Activated CD4-positive, alpha-beta T cell treated with anti-CD3 and anti-CD28 coated beads, Interleukin-2, amount 10 ng/mL, durations not matched to agents 7 days and 5 days (primary cell): ENCODE data around the gene NRL. TPM values are rescaled to one million over a fixed set of nuclear protein-coding genes. Genes with fewer than 3 reads are reported as not detected.

ENCODE experiments used
- CTCF ChIA-PET: fragments of 350-600 bp; sonication (Branson Sonifier 250); formaldehyde crosslinking; loops from one replicate; lab custom pipeline; 2021; ENCODE audit warnings: antibody characterized with exemption; lab: Charles Lee
- POLR2A ChIA-PET: fragments of 350-600 bp; sonication (Branson Sonifier 250); formaldehyde crosslinking; loops from one replicate; lab custom pipeline; 2021; ENCODE audit warnings: antibody characterized with exemption; lab: Charles Lee
- DNase-seq: peaks from one replicate; pipeline ENCODE4 v3.0.0-alpha.2; 2020
- H3K27ac Mint-ChIP-seq: one replicate; pipeline ENCODE4 v1.8.0; 2021; ENCODE audit warnings: mild to moderate bottlenecking, moderate library complexity, mixed read lengths
- H3K27me3 Mint-ChIP-seq: one replicate; pipeline ENCODE4 v1.8.0; 2021; ENCODE audit warnings: mixed read lengths
- H3K36me3 Mint-ChIP-seq: one replicate; pipeline ENCODE4 v1.8.0; 2021; ENCODE audit warnings: low read depth, mixed read lengths
- H3K4me1 Mint-ChIP-seq: one replicate; pipeline ENCODE4 v1.8.0; 2021; ENCODE audit warnings: mixed read lengths
- H3K4me3 Mint-ChIP-seq: one replicate; pipeline ENCODE4 v1.8.0; 2021; ENCODE audit warnings: mild to moderate bottlenecking, moderate library complexity, mixed read lengths
- H3K9me3 Mint-ChIP-seq: one replicate; pipeline ENCODE4 v1.8.0; 2021; ENCODE audit warnings: mixed read lengths
- total RNA-seq, 2 experiments: library from RNA; stranded (reverse); gene quantifications; one replicate each; pipeline ENCODE4 v1.2.3, GENCODE V29; 2021

NRL gene
- total RNA-seq, 2 experiments from 2014 or later: 3.1 to 3.3 TPM

- no peaks in the 10 kb centered on the region for H3K9me3 Mint-ChIP-seq
- H3K27me3 Mint-ChIP-seq: peaks cover 2% of the 10 kb centered on the region
- ChIA-PET POLR2A (no interaction called here), CTCF (interaction anchor here (1.2 to 1.8 kb wide), 2 partner anchors 21 to 36 kb away, joined by 3 to 5 read pairs; partner anchors contain the start of gene CARMIL3)
- H3K27ac Mint-ChIP-seq: no peak overlapping the region
- no peak overlapping the region for H3K4me3 Mint-ChIP-seq
- H3K4me1 Mint-ChIP-seq: peaks cover 15% of the 10 kb centered on the region
- DNase-seq: no peak
- no peaks in the 10 kb centered on the region for H3K36me3 Mint-ChIP-seq
These were observed 41.6 kb downstream of the NRL start for GRCh38 chr14:24072881-24073877.

GRCh38 chr14:24072436-24072835 lies 42.3 kb downstream of the NRL start:
- Mint-ChIP-seq H3K27ac (no peak overlapping the region), H3K36me3 (no peaks in the 10 kb centered on the region), H3K4me3 (no peak overlapping the region), H3K4me1 (peaks cover 15% of the 10 kb centered on the region), H3K9me3 (no peaks in the 10 kb centered on the region), H3K27me3 (peaks cover 2% of the 10 kb centered on the region)
- no peak for DNase-seq
- ChIA-PET CTCF (interaction anchor here (1.2 kb wide), 1 partner anchor 36 kb away, joined by 3 read pairs; no protein-coding TSS in a partner anchor), POLR2A (no interaction called here)

- no peak overlapping the region for H3K27ac Mint-ChIP-seq
- POLR2A ChIA-PET: no interaction called here
- no peaks in the 10 kb centered on the region for H3K9me3 Mint-ChIP-seq
- H3K4me3 Mint-ChIP-seq: no peak overlapping the region
- H3K4me1 Mint-ChIP-seq: peaks cover 15% of the 10 kb centered on the region
- DNase-seq: no peak
- CTCF ChIA-PET: interaction anchor here (0.6 to 1.2 kb wide), 2 partner anchors 37 to 94 kb away, joined by 3 read pairs; no protein-coding TSS in a partner anchor
- H3K27me3 Mint-ChIP-seq: peaks cover 2% of the 10 kb centered on the region
- no peaks in the 10 kb centered on the region for H3K36me3 Mint-ChIP-seq
These were observed 42.8 kb downstream of the NRL start for GRCh38 chr14:24071836-24072430.

GRCh38 chr14:24071144-24071697 lies 43.5 kb downstream of the NRL start, which contains the start of gene CPNE6:
TSS of gene CPNE6 (plus strand) at chr14:24071562. CDS start at chr14:24072937, 1,375 bp downstream.
- H3K36me3 Mint-ChIP-seq: no peaks in the 10 kb centered on the region
- peaks cover 2% of the 10 kb centered on the region for H3K27me3 Mint-ChIP-seq
- no peak for DNase-seq
- peaks cover 11% of the 10 kb centered on the region for H3K4me1 Mint-ChIP-seq
- no peak within 1 kb of the TSS for H3K27ac Mint-ChIP-seq
- no peak within 1 kb of the TSS for H3K4me3 Mint-ChIP-seq
- no peaks in the 10 kb centered on the region for H3K9me3 Mint-ChIP-seq
- ChIA-PET CTCF (interaction anchor here (0.6 to 1.5 kb wide), 4 partner anchors 13 to 94 kb away, joined by 3 to 4 read pairs (median 3); partner anchors contain the start of gene CARMIL3), POLR2A (no interaction called here)

GRCh38 chr14:24070285-24071143 lies 44.2 kb downstream of the NRL start:
- peaks cover 2% of the 10 kb centered on the region for H3K27me3 Mint-ChIP-seq
- CTCF ChIA-PET: interaction anchor here (0.7 to 1.5 kb wide), 4 partner anchors 13 to 20 kb away, joined by 3 to 4 read pairs (median 3); partner anchors contain the start of gene CARMIL3
- no peak overlapping the region for H3K27ac Mint-ChIP-seq
- POLR2A ChIA-PET: no interaction called here
- no peak overlapping the region for H3K4me3 Mint-ChIP-seq
- peaks cover 5% of the 10 kb centered on the region for H3K4me1 Mint-ChIP-seq
- no peak for DNase-seq
- H3K36me3 Mint-ChIP-seq: no peaks in the 10 kb centered on the region
- no peaks in the 10 kb centered on the region for H3K9me3 Mint-ChIP-seq

GRCh38 chr14:24069411-24069735 lies 45.4 kb downstream of the NRL start:
- Mint-ChIP-seq H3K36me3 (no peaks in the 10 kb centered on the region), H3K27me3 (peaks cover 2% of the 10 kb centered on the region), H3K9me3 (no peaks in the 10 kb centered on the region), H3K27ac (no peak overlapping the region), H3K4me3 (no peak overlapping the region), H3K4me1 (no peaks in the 10 kb centered on the region)
- CTCF ChIA-PET: interaction anchor here (1.2 to 1.4 kb wide), 2 partner anchors 21 to 39 kb away, joined by 3 read pairs; no protein-coding TSS in a partner anchor
- POLR2A ChIA-PET: no interaction called here
- DNase-seq: no peak

- Mint-ChIP-seq H3K27me3 (peaks cover 2% of the 10 kb centered on the region), H3K4me1 (no peaks in the 10 kb centered on the region), H3K4me3 (no peak overlapping the region), H3K36me3 (no peaks in the 10 kb centered on the region), H3K27ac (no peak overlapping the region), H3K9me3 (no peaks in the 10 kb centered on the region)
- POLR2A ChIA-PET: no interaction called here
- CTCF ChIA-PET: interaction anchor here (1.1 to 1.4 kb wide), 5 partner anchors 11 to 40 kb away, joined by 3 read pairs; no protein-coding TSS in a partner anchor
- DNase-seq: no peak
These were observed 45.9 kb downstream of the NRL start for GRCh38 chr14:24068711-24069410.

GRCh38 chr14:24067133-24068082 lies 47.3 kb downstream of the NRL start:
- Mint-ChIP-seq H3K27ac (no peak overlapping the region), H3K27me3 (peaks cover 2% of the 10 kb centered on the region), H3K4me1 (no peaks in the 10 kb centered on the region), H3K4me3 (no peak overlapping the region), H3K36me3 (no peaks in the 10 kb centered on the region), H3K9me3 (no peaks in the 10 kb centered on the region)
- no peak for DNase-seq
- ChIA-PET CTCF (interaction anchor here (1.1 to 1.2 kb wide), 3 partner anchors 11 to 21 kb away, joined by 3 read pairs; no protein-coding TSS in a partner anchor), POLR2A (no interaction called here)

- Mint-ChIP-seq H3K4me1 (no peaks in the 10 kb centered on the region), H3K9me3 (no peaks in the 10 kb centered on the region), H3K27me3 (peaks cover 2% of the 10 kb centered on the region), H3K27ac (no peak overlapping the region), H3K4me3 (no peak overlapping the region), H3K36me3 (no peaks in the 10 kb centered on the region)
- ChIA-PET CTCF (no interaction called here), POLR2A (no interaction called here)
- no peak for DNase-seq
These were observed 48.1 kb downstream of the NRL start for GRCh38 chr14:24066496-24067132.

- no peaks in the 10 kb centered on the region for H3K4me1 Mint-ChIP-seq
These were observed 49.3 kb downstream of the NRL start for GRCh38 chr14:24065408-24065807.

More at GRCh38 chr14:24065408-24065807, 49.3 kb downstream of the NRL start:
- no peak for DNase-seq
- Mint-ChIP-seq H3K4me3 (no peak overlapping the region), H3K27me3 (peaks cover 2% of the 10 kb centered on the region), H3K27ac (no peak overlapping the region), H3K9me3 (no peaks in the 10 kb centered on the region), H3K36me3 (no peaks in the 10 kb centered on the region)
- ChIA-PET CTCF (no interaction called here), POLR2A (no interaction called here)
